DMS 273 treated with DMSO at 0.1 percent for 48 hours (cell line): Measurements from ENCODE around the gene CDH4.

ENCODE experiments used
- DNase-seq: peaks from one replicate; lab custom pipeline; 2025; lab: John Stamatoyannopoulos, UW

Gene CDH4

DNA sequence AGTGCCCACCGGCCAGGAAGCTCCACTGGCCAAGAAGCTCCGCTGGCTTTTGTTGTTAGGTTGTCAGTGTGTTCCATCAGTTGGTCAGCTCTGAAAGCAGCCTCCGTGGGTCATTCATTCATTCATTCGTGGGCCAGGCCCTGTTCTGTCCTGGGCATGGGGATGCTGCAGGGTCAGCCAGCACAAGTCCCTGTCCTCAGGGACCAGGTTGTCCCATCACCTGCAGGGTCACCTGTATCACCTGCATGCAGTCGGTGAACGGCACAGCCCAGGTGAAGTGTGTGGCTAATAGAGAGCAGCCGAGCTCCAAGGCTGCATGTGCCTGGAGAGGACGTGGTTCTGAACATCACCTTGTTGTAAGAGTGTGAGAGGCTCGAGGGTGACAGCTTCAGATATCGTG is 403.5 kb downstream of the CDH4 start:
- DNase-seq, result no peak

DNA sequence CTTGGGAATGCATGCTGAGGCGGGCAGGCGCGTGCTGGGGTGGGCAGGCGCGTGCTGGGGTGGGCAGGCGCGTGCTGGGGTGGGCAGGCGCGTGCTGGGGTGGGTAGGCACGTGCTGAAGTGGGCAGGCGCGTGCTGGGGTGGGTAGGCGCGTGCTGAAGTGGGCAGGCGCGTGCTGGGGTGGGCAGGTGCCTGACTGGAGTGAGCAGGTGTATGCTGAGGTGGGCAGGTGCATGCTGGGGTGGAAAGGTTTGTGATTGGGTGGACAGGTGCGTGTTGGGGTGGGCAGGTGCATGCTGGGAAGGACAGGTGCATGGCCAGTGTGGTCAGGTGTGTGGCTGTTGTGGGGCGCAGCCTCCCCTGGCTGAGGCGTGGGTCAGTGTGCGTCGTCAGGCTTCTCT is 404.1 kb downstream of the CDH4 start:
- DNase-seq, result no peak

DNA sequence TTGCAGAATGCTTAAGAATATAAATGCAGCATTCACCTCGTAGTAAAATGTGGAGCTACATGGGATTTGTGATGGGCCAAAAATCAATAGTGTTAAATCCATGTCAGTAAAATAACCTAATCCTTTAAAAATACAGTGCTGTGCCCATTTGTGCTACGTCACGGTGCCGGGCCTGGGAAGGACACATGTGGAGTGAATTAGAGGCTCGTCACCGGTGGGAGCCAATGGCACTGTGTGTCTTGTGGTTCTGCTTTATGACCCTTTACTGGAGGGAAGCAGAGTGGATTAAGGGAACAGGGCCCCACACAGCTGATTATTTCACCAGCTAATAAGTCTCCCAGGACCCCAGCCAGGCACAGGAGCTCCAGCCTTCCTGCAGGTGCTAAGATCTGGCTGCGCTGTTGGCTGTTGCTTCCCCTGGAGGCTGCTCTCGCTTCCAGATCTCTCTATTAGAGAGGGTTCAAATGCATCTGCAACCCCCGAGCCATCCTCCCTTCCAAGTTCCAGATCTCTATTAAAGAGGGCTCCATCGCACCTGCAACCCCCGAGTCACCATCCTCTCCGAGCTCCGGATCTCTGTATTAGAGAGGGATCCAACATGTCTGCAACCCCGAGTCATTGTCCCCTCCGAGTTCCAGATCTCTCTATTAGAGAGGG is 405.8 kb downstream of the CDH4 start:
- no peak for DNase-seq

DNA sequence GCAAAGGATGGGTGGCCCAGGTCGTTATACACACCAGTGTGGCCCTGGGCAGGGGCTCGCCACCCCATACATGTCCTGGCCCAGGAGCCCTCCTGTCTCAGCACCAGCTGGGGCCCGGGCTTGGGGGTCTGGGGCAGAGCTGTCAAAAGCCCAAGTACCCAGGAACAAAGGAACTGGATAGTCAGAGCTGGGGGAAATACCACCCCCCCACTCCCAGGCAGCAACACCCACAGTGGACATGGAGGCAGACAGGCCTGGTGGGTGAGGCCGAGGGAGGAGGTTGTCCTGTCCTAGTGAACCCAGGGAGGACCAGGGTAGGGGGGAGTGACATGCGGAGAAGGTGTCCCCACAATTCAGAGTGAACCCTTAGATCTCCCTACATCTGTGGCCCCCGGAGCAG is 406.5 kb downstream of the CDH4 start:
- DNase-seq, result no peak

DNA sequence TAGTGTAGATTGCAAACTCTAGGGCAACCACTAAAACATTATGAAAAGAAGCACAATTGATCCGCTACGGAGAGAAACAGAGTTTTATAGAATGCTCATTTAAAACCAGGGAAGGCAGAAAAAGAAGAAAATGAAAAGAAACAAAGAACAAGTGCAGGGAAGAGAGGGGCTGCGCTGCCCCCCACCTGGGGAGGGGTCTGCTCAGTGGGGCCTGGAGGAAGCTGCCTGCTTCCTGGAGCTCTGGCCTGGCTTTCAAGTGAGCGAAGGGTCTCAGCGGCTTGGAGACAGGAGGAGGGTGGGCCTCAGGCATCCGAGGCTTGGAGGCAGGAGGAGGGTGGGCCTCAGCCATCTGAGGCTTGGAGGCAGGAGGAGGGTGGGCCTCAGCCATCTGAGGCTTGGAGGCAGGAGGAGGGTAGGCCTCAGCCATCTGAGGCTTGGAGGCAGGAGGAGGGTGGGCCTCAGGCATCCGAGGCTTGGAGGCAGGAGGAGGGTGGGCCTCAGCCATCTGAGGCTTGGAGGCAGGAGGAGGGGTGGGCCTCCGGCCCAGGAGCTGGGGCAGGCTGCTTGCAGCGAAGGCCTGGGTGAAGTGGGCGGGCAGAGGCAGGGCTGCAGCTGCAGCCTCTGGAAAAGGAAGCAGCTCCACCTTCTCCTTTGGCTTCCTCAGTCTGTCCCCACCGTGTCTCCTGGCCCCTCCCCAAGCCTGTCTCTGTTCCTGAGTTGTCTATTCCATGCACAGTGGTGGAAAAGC is 407.4 kb downstream of the CDH4 start:
- no peak for DNase-seq

DNA sequence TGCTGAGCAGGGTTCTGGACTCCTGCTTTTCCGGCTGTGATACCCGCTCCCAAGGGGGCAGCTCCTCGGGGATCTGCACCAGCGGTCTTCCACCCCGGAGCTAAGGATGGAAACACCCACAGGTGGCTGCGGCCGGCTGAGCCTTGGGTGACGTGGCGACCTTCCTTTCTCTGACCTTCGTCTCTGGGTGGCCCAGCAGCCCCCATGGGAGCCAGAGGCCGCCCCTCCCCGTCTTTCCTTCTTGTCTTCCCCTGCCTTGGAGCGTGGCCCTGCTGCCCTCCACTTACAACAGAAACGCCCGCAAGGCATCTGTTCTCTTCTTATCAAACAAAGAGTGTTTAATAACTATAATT is 407.9 kb downstream of the CDH4 start:
- no peak for DNase-seq

DNA sequence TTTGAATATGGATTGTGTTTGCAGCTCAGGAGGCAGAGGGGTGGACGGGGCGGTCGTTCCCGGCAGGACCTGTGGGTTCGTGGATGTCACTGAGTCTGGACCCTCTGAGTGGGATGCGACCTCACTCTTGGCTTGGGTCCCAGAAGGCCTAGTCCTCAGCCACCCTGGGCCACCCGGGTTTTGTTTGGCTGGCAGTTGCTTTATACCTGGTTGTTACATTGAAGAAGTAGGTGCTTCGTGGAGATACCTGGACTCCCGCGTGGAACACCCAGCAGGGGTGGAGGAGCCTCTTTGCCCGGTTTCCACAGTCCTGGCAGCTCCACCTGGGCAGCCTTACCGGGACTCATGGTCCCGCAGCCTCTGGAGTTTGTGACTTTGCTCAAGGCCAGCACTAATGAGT is 408.5 kb downstream of the CDH4 start:
- DNase-seq, result no peak

DNA sequence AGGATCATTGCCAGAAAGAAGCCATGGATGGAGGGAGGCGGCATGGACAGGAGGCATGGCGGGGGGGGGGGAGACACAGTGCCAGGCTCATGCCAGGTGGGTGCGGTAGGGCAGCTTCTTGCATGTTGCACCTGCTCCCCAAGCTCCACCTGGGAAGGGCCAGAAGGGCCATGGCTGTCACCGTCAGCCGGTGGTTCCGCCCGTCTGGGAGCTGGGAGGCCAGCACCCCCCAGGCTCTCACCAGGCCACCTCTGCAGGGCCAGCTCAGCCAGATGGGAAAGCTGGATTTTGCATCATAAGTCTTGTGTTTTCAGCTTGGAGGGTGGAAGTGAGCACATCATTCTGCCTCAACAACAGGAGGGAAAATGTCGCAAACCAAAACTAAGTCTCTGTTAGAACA is 409.0 kb downstream of the CDH4 start:
- DNase-seq, result no peak

DNA sequence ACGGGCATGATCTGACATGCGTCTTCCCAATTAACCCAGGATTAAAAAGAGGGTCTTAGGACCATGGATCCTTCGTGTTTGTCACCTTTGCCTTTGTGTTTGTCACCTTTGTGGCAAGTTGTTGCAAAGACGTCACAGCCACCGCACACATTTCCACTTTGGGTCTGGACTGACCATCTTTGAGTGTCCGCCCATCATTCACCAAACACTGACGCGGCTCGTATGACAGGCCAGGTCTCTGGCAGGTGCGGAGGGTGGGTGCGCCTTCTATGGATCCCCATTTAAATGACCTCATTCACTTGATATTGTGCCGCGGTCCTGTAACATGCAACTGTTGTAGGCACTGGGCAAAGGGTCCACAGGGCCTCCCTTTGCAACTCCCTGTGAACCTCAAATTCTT is 409.5 kb downstream of the CDH4 start:
- no peak for DNase-seq

DNA sequence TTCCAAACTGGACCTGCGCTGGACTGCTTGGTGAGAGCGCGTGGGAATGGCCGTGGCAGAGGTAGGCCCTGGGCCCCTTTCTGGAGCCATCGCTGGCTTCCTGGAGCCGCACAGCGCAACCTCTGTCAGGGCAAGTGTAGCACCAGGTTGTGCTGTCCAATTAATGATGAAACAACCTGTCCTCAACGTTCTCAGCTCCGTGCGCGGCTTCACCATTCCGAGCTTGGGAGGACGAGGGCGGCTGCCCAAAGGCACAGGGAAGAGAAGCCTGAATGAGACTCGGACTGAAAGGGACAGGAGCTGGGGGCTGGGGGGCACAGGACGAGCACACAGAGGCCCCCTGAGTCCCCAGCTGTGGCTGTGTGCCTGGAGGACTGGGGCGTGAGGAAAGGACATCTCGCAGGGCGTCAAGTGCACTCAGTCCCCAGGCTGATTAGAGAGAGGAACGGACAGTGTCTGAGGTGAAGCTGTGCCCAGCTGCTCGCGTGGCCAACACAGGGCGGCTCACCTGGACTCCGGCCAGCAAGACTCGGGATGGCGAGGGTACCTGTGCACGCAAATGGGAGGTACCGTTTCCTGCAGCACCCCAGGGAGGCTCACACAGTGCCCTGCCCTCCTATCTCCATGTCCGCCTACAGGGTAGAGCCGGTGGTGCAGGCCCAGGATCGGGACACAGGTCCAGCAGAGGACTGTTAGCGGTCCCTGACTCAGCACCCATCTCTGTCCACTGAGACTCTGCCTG is 410.3 kb downstream of the CDH4 start:
- DNase-seq, result no peak

DNA sequence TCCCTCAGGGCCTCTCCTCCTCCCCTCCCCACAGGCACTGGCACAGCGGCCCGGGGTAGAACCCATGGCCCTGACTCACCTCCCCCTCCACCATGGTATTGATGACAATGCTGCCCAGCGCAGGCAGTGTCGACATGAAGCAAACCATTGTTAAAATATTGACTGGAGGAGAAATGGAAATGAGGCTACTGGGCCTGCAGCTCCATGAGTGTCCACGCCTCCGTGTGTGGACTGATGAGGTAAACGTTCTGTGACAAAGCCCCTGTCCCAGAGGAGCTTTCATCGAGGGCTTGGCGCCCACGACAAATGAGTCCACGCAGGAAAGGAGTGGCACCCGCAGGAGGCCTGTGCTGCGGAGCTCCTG is 410.9 kb downstream of the CDH4 start:
- DNase-seq, result no peak

DNA sequence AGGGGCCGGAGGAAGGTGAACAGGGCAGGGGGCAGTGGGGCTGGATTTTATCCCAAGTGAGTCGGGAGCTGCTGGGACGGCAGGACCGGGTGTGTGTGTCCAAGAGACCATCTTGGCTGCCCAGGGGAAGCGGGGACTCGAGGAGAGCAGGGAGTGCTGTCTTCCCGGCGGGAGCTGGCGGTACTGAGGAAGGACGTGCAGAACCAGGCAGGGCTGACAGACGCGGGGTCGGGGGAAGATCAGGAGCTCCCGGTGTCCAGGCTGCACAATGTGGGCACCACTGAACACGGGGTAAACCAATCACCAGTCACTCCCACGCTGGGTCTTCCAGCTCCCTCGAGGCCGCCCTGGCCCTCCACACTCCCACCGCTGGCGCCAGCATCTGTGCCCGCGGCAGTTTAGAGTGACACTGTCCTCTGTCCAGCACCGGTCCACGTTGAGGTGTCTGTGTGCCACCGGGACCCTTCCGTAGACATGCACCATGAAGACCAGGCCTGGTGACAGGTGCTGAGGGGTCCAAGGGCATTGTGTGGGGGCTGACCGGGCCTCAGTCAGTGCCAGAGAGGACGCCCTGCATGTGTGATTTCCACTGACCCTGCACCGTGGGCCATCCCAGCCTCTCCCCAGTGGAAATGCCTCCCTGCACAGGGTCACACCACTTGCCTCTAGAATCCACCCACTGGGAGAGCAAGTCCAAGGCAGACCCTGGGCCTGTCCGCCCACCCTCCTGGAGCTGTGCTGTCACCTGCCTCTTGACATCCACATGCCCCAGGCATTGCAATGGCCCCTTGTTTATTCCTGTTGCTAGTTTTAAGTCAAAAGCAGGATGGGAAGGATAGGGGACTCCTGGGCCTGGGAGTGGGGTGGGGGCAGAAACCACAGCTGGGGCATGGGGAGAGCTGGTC is 411.7 kb downstream of the CDH4 start:
- DNase-seq, result no peak

DNA sequence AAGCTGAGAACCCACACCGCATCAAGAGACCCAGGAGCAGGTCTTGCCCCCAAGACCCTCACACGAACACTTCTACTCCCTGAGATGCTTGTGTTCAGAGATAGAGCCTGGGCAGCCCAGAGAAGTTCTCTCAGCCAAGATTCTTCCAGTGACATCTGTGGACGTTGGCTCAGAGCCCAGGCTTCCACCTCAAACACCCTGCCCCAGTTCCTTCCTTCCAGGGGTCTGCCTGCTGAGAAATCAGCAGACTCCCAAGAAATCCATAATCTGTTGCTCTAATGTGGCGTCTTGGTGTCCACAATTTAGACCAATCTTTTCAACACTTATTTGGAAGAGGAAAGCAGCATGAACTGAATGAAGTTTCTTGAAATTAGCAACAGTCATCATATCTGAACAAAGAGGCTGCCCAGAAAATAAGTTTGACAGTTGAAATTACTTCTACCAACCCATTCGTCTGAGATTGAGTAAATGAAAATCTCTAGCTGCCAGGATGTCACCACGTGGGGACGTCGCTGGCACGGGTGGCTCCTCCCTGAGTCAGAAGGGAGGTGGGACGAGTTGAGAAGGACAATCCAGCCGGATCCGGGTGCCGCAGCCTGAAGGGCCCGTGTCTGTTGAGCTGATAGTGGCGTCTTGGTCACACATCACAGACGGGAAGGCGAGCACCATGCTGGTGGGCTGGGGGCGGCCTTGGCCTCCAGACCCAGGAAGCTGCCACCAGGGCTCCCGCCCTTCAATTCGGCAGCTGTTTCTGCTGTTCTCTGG is 412.7 kb downstream of the CDH4 start:
- DNase-seq, result no peak

DNA sequence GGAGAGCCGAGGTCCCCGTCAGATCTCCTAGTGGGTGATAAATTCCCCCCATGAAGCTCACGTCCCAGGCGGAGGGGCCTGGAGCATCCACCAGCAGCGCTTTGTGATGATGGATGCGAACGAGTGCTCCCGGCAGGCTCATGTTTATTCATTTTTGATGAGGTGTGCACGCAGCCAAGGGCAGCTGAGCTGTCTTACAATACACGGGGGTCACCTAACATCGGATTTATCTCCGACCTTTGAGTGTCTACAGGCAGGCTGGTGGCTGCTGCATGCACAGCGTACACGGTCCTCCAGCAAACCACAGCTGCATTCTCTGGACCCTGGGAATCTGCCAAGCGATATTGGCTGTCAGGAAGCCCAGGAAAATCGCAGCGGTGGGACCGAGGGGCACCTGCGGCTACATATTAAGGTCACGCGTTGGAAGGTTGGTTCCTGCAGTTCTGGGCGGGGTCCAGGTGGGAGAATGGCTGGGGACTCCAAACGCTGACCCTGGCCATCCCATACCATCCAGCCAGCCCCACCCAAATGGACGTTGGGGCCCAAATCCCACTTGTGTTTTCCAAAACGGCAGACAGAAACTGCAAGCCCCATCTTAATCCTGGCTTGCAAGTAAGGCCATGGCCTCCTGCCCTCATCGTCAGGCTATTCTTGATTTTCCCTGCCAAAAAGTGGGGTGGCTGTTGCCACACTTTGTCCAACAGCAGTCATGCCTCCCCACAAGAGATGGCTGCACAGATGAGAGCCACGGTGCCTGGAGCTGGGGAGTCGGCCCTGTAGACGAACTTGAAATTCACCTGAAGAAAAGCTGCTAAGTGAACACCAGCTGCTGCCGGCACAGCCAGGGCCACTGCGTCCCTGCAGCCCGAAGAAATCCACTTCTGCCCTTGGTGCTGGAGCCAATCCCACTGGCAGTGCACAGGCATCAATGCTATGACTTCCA is 413.7 kb downstream of the CDH4 start:
- no peak for DNase-seq

DNA sequence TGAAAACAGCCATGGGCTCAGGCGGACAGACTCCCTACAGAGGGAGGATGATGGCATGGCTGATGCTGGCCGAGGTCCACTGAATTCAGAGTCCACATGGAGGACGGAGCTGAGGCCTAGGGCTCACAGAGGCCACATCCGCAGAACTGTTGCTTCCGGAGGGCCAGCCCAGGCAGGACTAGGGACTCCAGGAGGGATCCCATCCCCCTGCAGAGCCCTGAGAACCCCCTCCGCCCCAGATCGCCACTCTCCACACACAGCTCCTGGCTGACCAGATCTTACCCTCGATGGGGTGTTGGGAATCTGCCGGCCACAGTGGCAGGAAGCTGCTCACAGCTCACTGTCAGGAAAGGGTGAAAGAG is 414.4 kb downstream of the CDH4 start:
- no peak for DNase-seq

DNA sequence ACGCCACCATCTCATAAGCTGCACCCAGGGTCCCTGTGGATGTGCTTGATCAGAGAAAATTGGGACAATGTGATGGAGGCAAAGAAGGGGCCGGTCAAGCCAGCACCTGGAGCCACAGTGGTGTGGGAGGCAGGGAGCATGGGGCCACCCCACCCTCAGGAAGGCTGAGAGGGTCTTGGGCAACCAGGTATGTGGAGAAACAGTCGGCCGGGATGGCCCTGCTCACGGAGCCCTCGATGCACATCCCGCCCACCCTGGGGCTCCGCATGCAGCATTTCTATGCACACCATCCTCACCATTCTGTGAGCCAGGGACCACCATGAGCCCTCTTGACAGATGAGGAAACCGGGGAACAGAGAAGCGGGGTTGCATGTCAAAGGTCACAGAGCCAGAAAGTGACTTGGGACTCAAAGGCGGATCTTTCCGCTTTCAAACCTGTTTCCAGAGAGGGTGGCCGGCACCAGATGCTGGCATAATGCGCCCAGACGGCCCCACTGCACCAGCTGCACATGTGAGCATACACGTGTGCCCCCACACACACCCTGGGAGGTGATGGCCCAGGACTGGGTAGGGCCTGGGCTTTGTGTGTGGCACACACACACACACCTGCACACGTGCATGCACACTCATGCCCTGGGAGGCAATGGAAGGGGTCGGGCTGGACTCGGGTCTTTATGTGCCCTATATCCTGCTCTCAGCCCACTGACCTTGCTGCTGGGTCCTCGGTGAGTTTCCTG is 415.2 kb downstream of the CDH4 start:
- no peak for DNase-seq

DNA sequence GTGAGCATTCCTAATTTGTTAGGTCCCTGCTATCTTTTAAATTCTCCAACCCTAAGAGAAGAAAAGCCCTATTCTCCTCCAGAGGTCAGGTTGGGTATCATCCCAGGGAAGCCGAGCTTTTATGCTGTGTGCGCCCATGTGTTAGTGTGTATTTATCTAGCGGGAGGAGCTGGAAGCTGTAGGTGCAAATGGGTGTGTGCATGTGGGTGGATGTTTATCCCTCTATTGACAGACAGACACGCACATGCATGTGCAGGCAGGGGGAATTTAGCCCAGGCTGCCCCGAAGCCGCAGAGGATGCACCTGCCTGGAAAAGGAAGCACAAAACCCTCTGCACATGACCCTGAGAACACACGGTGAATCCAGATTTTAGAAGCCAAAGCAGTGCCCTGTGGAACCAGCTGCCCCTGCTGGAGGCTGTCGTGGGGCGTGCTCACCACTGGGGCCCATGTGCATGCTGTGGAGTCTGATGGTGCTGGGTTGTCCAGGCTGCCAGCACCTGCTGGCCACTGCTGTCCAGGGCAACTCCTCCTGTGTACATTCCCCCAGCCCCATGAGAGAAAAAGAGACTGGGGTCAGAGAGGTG is 416.1 kb downstream of the CDH4 start:
- DNase-seq, result no peak

DNA sequence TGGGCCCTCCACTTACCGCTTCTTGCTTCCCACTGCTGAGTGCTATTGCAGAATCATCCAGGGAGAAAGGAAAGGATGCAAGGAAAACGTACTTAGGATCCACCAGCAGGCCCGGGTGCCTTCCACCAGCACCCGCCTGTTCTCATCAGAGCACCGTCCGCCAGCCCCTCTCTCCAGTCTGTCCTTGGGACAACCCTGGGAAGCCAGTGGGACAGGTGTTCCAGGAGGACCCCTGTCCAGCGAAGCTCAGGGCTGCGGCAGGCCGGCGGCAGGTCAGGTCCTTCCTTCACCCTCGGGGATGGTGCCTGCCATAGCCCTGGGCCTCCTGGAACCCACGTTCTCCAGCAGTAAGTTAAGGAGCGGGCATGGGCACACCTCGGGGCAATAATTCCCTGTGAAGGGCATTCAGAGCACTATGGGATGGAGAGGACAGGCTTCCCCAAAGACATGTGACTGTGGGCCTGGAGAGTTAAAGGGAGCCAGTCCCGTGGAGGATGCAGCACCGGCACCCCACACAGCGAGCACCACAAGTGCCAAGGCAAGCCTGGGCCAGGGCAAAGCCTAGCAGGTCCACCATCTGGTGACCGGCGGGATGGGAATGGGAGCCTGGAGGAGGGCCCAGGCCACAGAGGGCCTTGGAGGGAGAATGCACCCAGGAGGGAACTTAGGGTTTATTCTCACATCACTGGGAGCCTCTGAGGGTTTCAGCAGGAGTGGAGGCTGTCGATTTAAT is 416.9 kb downstream of the CDH4 start:
- no peak for DNase-seq

DNA sequence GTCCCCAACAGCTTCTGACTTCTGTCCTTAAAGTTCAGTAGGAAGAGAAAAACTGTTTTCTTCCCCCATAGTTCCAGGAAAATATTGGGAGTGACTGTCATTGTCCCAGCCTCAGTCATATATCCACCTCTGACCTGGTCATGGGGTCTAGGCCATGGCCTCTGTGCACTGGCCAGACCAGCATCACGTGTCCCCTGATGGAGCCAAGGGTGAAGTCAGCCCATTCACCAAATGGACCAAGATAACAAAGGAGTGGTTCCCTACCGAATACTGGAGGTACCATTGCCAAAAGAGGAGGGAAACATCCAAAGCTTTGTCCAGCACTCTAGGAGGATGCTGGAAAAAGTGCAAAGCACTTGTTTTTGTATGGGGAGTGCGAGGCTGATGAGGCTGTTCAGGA is 418.2 kb downstream of the CDH4 start:
- DNase-seq, result no peak
